ENCODE measurements around the gene KCNJ10.

DNA sequence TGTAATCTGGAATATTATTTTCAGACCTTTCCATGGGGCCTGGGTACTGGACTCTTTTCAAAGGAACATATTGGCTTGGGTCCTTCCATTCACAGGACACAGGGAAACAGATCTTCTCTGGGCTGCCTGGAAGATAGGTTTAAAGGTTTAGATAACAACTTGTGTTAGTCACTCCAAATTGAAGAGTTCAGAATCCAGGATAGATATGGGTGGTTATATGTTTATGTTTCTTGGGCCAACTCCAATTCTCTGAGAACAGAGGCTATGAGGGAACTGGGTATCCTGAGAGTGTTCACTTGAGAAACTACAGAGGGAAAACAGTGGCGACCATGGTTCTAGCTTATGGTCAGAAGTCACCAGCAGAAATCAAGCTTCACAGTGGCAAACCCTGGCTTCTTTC lies 29.5 kb downstream of the KCNJ10 start:
- TF ChIP-seq ZFP30 (CRISPR knock-in tag; IDR thresholded peaks at IDR 0.05): no peak
- TF ChIP-seq, protein P1, sequence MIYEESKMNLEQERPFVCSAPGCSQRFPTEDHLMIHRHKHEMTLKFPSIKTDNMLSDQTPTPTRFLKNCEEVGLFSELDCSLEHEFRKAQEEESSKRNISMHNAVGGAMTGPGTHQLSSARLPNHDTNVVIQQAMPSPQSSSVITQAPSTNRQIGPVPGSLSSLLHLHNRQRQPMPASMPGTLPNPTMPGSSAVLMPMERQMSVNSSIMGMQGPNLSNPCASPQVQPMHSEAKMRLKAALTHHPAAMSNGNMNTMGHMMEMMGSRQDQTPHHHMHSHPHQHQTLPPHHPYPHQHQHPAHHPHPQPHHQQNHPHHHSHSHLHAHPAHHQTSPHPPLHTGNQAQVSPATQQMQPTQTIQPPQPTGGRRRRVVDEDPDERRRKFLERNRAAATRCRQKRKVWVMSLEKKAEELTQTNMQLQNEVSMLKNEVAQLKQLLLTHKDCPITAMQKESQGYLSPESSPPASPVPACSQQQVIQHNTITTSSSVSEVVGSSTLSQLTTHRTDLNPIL (CRISPR knock-in tag; IDR thresholded peaks at IDR 0.05; ENCODE audit: low read depth): no peak
- no peak for TF ChIP-seq ZNF70 (CRISPR knock-in tag; IDR thresholded peaks at IDR 0.05)
